Peyer's patch (tissue), 4 donors: Measurements from ENCODE around the gene SGMS1.

ENCODE experiments used
- CTCF ChIP-seq, 6 experiments: fragments of 450-650 bp in 4 of 6; fragments of 200-600 bp in 2 of 6; sonication (generic) in 1 of 6; IDR thresholded peaks; one replicate each; pipeline ENCODE4 v1.5.1; 2017 to 2019; ENCODE audit warnings: antibody characterized with exemption in 6 of 6, mild to moderate bottlenecking in 3 of 6, moderate library complexity in 1 of 6
- POLR2A ChIP-seq, 2 donors: fragments of 450-650 bp; IDR thresholded peaks; one replicate each; pipeline ENCODE4 v1.5.1; 2017; ENCODE audit warnings: antibody characterized with exemption in 2 of 2, mild to moderate bottlenecking in 2 of 2, moderate library complexity in 2 of 2

- TF ChIP-seq POLR2A (IDR thresholded peaks at IDR 0.05) (no peak), CTCF (IDR thresholded peaks at IDR 0.05) (no peak)
Measured at GRCh38 chr10:50577681-50578350, 45.9 kb downstream of the SGMS1 start.
